Neutrophil (primary cell): ENCODE measurements around the gene AKNAD1.

Experiments
- H3K27ac ChIP-seq: fragments of 200-600 bp; sonication (generic); 2 replicates; pipeline ENCODE4 v1.5.1; 2016; ENCODE audit warnings: mild to moderate bottlenecking, moderate library complexity
- H3K27me3 ChIP-seq: fragments of 200-600 bp; sonication (generic); 2 replicates; pipeline ENCODE4 v1.6.0; 2016; ENCODE audit warnings: mild to moderate bottlenecking
- H3K36me3 ChIP-seq: fragments of 200-600 bp; sonication (generic); 2 replicates; pipeline ENCODE4 v1.5.1; 2017
- H3K4me1 ChIP-seq, 2 experiments: fragments of 200-600 bp in 1 of 2; sonication (generic) in 1 of 2; 1 replicate in 1 of 2; 2 replicates in 1 of 2; pipeline versions ENCODE4 v1.5.1 to v1.6.1; 2013 to 2016; ENCODE audit warnings: low read depth in 1 of 2, low read length in 1 of 2, mild to moderate bottlenecking in 1 of 2, moderate library complexity in 1 of 2; ENCODE audit not compliant: control insufficient read depth in 1 of 2, insufficient read depth in 1 of 2
- H3K4me3 ChIP-seq, 2 experiments: fragments of 200-600 bp in 1 of 2; sonication (generic) in 1 of 2; 1 replicate in 1 of 2; 2 replicates in 1 of 2; pipeline ENCODE4 v1.5.1; 2013 to 2016; ENCODE audit warnings: low read depth in 1 of 2, low read length in 1 of 2, mild to moderate bottlenecking in 1 of 2, moderate library complexity in 1 of 2
- H3K9me3 ChIP-seq: fragments of 200-600 bp; sonication (generic); 2 replicates; pipeline ENCODE4 v1.5.1; 2016
- CTCF ChIP-seq: fragments of 200-600 bp; sonication (generic); IDR thresholded peaks from 2 replicates; pipeline ENCODE4 v1.5.1; 2016; ENCODE audit warnings: antibody characterized with exemption

Gene AKNAD1

GRCh38 chr1:108808438-108808837 is 48.5 kb downstream of the AKNAD1 start:
- peaks cover 82% of the 10 kb centered on the region for H3K36me3 ChIP-seq
- no peak overlapping the region for H3K4me3 ChIP-seq
- no peaks in the 10 kb centered on the region for H3K4me1 ChIP-seq
- no peak for TF ChIP-seq CTCF
- H3K9me3 ChIP-seq: no peaks in the 10 kb centered on the region
- no peaks in the 10 kb centered on the region for H3K27me3 ChIP-seq
- no peak overlapping the region for H3K27ac ChIP-seq

- Histone ChIP-seq H3K4me3 (no peak overlapping the region), H3K9me3 (no peaks in the 10 kb centered on the region), H3K4me1 (no peaks in the 10 kb centered on the region), H3K27ac (no peak overlapping the region), H3K27me3 (no peaks in the 10 kb centered on the region), H3K36me3 (peaks cover 95% of the 10 kb centered on the region)
- TF ChIP-seq CTCF: no peak
Measured at GRCh38 chr1:108803548-108803947, 53.3 kb downstream of the AKNAD1 start.

GRCh38 chr1:108801101-108801500 is 55.8 kb downstream of the AKNAD1 start:
- no peaks in the 10 kb centered on the region for H3K9me3 ChIP-seq
- no peaks in the 10 kb centered on the region for H3K4me1 ChIP-seq
- H3K27me3 ChIP-seq: no peaks in the 10 kb centered on the region
- H3K4me3 ChIP-seq: no peak overlapping the region
- no peak overlapping the region for H3K27ac ChIP-seq
- TF ChIP-seq CTCF: no peak
- peaks cover 95% of the 10 kb centered on the region for H3K36me3 ChIP-seq

- Histone ChIP-seq H3K4me3 (no peak overlapping the region), H3K27me3 (no peaks in the 10 kb centered on the region), H3K36me3 (peaks cover 97% of the 10 kb centered on the region), H3K4me1 (no peaks in the 10 kb centered on the region), H3K27ac (no peak overlapping the region), H3K9me3 (no peaks in the 10 kb centered on the region)
- no peak for TF ChIP-seq CTCF
Measured at GRCh38 chr1:108799001-108799400, 57.9 kb downstream of the AKNAD1 start.

GRCh38 chr1:108792420-108792819 is 64.5 kb downstream of the AKNAD1 start:
- TF ChIP-seq CTCF: no peak
- no peak overlapping the region for H3K27ac ChIP-seq
- H3K4me1 ChIP-seq: no peaks in the 10 kb centered on the region
- no peak overlapping the region for H3K4me3 ChIP-seq
- H3K36me3 ChIP-seq: peaks cover 74% of the 10 kb centered on the region
- no peaks in the 10 kb centered on the region for H3K9me3 ChIP-seq
- no peaks in the 10 kb centered on the region for H3K27me3 ChIP-seq

- H3K36me3 ChIP-seq: peaks cover 74% of the 10 kb centered on the region
- H3K27me3 ChIP-seq: no peaks in the 10 kb centered on the region
Measured at GRCh38 chr1:108791790-108792189, 65.1 kb downstream of the AKNAD1 start.

More at GRCh38 chr1:108791790-108792189, 65.1 kb downstream of the AKNAD1 start:
- H3K4me1 ChIP-seq: no peaks in the 10 kb centered on the region
- no peak overlapping the region for H3K4me3 ChIP-seq
- no peak for TF ChIP-seq CTCF
- no peak overlapping the region for H3K27ac ChIP-seq
- no peaks in the 10 kb centered on the region for H3K9me3 ChIP-seq
